Urinary bladder (tissue), 4 donors: ENCODE measurements around the gene MVK. TPM values are rescaled to one million over a fixed set of nuclear protein-coding genes. Genes with fewer than 3 reads are reported as not detected.

ENCODE experiments used
- DNase-seq: peaks from one replicate; pipeline ENCODE4 v3.0.0-alpha.2; 2015; ENCODE audit errors: extremely low spot score
- H3K27ac ChIP-seq: one replicate; pipeline ENCODE4 v1.5.1; 2013; ENCODE audit warnings: low read depth, mild to moderate bottlenecking, moderate library complexity
- H3K36me3 ChIP-seq: one replicate; pipeline ENCODE4 v1.6.1; 2013; ENCODE audit warnings: mild to moderate bottlenecking, moderate library complexity; ENCODE audit not compliant: insufficient read depth
- H3K4me1 ChIP-seq: one replicate; pipeline ENCODE4 v1.6.1; 2013; ENCODE audit warnings: mild to moderate bottlenecking, moderate library complexity; ENCODE audit not compliant: insufficient read depth
- H3K4me3 ChIP-seq: one replicate; pipeline ENCODE4 v1.5.1; 2013; ENCODE audit warnings: low read depth, low read length
- WGBS: extraction: QIAGEN DNeasy Blood & Tissue Kit; methylation state at CpG from one replicate; pipeline ENCODE4 v1.1.7; 2013; 5-methylcytosine and 5-hydroxymethylcytosine counted together
- polyA plus RNA-seq: library from polyadenylated mRNA; stranded (reverse); fragments of 200-250 nt; gene quantifications from one replicate; pipeline ENCODE4 v1.2.3, GENCODE V29; 2013
- total RNA-seq: library from RNA; depleted of rRNA; stranded (reverse); fragments of >200 nt; gene quantifications from one replicate; pipeline ENCODE4 v1.2.3, GENCODE V29; 2014
- donor health status: healthy with polysubstance abuse.
- donor health status: healthy.

Gene MVK
- total and polyA plus RNA-seq, 2 donors, result 10.5 to 13.2 TPM

DNA sequence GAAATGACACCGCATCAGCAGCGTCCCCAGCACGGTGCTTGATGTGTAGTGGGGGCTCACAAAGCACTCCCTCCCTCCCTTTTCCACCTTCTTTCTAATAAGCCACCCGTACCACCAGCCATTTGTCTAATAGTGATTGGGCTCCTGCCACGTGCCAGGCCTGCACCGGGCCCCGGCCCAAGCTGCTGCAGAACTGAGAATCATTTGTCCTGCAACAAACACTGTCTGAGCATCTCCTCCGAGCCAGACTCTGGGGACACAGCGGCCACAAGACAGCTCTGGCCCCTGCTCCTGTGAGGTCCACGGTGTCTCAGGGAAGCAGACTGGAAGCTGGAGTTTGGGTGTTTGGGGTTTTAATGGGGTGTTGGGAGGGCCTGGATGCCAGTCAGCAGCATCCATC lies 43.9 kb downstream of the MVK start:
- H3K4me3 ChIP-seq, result no peak overlapping the region
- no peak overlapping the region for H3K27ac ChIP-seq
- DNase-seq, result no peak
- no peaks in the 10 kb centered on the region for H3K36me3 ChIP-seq
- H3K4me1 ChIP-seq, result no peaks in the 10 kb centered on the region
- WGBS, result 76% methylated on average over 10 of the region's 10 CpGs

DNA sequence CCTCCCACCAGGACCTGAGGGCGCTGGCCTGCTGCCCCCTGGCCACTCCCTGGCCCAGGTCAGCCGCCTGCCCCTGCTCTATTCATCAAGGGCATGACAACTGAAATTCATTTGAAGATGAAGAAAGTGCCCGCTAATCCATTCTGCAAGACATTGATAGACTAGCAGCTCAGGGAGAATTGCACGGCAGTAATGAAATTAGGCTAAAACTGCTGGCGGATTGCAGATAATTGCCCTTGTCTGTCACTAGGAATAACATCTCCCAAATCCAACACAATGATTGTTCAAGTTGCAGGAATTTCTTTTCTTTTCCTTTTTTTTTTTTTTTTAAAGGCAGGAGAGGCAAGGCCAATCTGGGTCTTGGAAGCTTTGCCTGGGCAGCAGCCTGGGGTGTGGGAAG lies 44.5 kb downstream of the MVK start:
- 91% methylated on average over 5 of the region's 5 CpGs for WGBS
- DNase-seq, result no peak
- H3K4me1 ChIP-seq, result no peaks in the 10 kb centered on the region
- no peaks in the 10 kb centered on the region for H3K36me3 ChIP-seq
- no peak overlapping the region for H3K4me3 ChIP-seq
- no peak overlapping the region for H3K27ac ChIP-seq

DNA sequence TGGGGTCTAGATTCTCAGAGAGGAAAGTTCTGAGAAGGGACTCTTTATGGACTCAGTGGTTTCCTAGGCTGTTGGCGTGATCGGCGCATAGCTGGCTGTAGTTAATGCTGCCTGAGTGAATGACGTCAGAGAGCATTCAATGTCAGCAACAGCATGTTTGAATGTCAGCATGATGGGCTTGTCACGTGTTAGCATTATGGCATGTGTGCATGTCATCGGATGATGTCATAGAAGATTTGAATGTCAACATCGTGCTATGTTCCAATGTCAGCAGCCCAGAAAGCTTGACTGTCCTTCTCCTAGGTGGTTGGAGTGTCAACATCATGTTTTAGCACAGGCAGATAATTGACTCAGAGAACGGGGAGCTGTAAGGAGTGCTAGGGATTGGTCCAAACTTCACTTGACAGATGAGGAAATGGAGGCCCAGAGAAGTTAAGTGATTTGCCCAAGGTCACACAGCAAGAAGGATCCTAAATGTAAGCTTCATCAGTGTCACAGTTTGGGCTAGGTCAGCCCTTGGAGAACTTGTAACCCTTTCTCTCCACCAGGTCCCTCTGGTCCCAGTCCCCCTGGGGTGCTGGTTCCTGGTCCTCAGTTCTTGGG lies 45.5 kb downstream of the MVK start:
- Histone ChIP-seq H3K4me3 (no peak overlapping the region), H3K27ac (no peak overlapping the region), H3K36me3 (no peaks in the 10 kb centered on the region), H3K4me1 (no peaks in the 10 kb centered on the region)
- DNase-seq, result no peak
- 88% methylated on average over 8 of the region's 8 CpGs for WGBS

DNA sequence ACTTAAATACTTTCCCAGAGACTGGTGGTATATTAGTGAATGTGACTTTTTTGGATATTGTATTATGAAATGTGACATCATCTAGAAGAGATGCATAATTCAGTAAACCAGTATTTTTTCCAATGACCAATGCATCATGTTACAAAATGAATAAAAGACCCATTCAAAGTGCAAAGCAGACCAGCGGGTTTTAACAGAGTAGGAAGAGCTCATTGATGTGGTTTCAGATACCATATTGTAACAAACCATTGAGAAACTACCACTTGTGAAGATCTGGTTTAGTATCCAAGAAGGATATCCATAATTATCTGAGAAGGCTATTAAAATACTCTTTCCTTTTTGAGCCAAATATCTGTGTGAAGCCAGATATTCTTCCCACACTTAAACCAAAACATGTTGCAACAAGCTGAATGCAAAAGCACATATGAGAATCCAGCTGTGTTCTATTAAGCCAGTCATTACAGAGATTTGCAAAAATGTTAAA lies 47.7 kb downstream of the MVK start:
- no peaks in the 10 kb centered on the region for H3K36me3 ChIP-seq
- 29% methylated on average over 1 of the region's 1 CpG for WGBS
- no peaks in the 10 kb centered on the region for H3K4me1 ChIP-seq
- H3K4me3 ChIP-seq, result no peak overlapping the region
- no peak for DNase-seq
- H3K27ac ChIP-seq, result no peak overlapping the region

DNA sequence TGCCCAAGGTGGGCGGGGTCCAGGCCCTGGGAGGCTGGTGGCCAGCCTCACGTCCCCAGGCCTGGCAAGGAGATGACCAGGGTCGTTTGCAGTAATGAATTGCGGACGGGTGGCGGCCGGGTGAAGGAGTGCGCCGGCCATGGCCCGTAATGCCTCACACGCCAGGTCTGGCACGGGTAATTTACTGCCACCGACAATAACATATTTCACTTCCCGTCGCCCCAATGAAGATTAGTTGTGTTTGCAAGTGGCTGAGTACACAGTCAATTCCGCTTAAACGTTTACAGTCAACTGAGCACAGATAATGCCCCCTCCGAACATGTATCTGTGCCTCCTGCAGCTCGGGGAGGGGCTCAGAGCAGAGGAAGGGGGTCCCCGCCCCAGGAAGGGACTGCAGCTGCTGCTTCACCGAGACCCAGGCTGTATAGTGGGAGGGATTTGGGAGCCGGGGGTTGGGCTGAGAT lies 48.3 kb downstream of the MVK start:
- Histone ChIP-seq H3K36me3 (no peaks in the 10 kb centered on the region), H3K4me3 (no peak overlapping the region), H3K27ac (no peak overlapping the region), H3K4me1 (no peaks in the 10 kb centered on the region)
- WGBS, result 17% methylated on average over 22 of the region's 22 CpGs
- no peak for DNase-seq

DNA sequence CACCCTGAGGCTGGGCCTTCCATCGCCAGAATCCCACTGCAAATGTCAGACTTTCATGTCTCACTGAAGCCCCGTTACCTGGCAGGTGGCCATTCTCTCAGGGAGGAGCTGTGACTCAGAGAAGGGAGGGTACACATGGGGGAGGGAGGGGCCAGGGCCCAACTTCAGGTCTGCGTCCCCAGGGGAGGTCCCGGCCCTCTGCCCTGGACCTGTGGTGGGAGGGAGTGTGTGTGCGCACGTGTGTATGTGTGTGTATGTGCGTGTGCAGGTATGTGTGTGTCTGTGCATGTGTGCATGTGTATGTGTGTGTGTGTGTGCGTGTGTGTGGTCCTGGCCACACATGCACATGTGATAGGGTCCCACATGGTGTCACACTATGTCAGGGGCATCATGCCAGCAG lies 50.9 kb downstream of the MVK start:
- WGBS, result 84% methylated on average over 8 of the region's 8 CpGs
- no peak for DNase-seq
- Histone ChIP-seq H3K36me3 (no peaks in the 10 kb centered on the region), H3K4me1 (no peaks in the 10 kb centered on the region), H3K27ac (no peak overlapping the region), H3K4me3 (no peak overlapping the region)

DNA sequence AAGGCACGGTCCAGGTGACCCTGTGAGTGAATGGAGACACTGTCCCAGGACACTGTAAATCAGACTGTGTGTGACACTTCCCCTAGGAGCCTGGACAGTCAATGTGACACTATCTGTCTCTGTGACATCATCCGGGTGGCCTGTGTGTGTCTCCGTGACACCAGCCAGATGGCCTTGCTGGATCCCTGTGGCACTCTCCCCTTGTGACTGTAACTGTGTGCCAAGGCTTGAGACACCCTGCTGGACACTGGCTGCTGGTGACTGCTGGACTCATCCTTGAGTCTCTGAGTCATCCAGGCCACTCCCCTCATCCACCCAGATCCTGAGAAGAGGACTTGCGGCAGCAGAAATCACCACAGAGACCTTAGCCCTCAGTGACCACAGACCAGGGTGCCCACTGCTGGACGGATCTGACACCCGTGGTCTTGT lies 51.6 kb downstream of the MVK start:
- H3K27ac ChIP-seq, result no peak overlapping the region
- DNase-seq, result no peak
- 70% methylated on average over 6 of the region's 6 CpGs for WGBS
- no peak overlapping the region for H3K4me3 ChIP-seq
- no peaks in the 10 kb centered on the region for H3K4me1 ChIP-seq
- no peaks in the 10 kb centered on the region for H3K36me3 ChIP-seq

DNA sequence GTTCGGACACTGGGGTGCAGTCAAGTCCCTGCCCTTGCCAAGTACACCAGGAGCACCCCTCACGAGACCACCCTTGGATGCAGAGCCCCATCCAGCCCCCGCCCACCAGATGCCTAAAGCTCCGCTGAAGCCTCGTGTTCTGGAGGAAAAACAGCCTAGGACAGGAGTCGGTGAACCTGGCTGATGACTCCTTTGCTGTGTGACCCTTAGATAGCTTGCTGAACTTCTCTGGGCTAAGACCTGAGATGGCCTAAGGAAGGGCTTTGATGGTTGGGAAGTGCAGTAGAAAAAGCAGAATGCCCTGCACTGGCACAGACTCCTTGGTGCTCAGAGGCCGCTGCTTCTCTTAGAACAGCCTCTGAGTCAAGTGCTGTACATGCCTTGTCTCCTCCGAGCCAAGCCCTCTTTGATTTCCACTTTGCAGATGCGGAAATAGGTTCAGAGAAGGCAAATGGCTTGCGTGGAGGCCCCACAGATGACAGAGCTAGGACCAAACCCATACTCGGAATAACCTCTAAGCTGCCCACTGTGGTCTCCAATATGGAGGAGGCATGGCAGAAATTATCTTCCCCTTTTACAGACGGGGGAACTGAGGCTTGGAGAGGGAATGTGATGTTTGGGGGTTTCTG lies 52.3 kb downstream of the MVK start:
- Histone ChIP-seq H3K27ac (no peak overlapping the region), H3K4me3 (no peak overlapping the region), H3K36me3 (no peaks in the 10 kb centered on the region), H3K4me1 (no peaks in the 10 kb centered on the region)
- no peak for DNase-seq
- 76% methylated on average over 12 of the region's 12 CpGs for WGBS

DNA sequence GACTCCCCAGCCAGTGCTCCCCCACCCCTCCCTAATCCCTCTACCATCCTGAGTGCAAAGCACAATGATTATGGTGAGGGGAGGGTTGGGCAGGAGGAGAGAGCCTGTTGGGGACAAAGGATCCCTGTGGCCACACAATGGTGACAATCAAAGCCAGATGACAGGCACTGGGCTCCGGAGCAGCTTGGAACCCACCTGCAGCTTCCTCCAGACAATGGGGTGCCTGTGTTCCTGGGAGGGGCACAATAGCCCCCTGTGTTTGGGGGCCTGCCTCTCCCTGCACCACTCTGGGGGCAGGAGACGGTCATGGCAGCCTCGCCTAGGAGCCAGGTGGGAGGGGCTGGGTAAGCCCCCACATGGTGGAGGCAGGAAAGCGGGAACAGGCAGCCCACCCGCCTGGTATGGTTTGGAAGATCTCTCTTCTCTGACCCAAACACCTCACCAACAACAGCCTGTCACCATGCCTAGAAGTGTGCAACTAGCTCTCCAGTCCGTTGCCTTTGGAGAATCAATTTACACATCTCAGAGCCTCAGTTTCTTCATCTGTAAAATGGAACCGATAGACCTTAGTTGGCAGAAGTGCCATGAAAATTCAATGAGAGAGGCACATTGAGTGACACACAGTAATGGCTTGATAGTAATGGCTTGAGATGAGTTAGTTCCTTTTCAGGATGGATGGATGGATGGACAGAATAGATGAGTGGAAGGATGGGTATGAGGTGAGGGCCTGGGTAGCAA lies 53.0 kb downstream of the MVK start:
- Histone ChIP-seq H3K36me3 (no peaks in the 10 kb centered on the region), H3K4me3 (no peak overlapping the region), H3K4me1 (no peaks in the 10 kb centered on the region), H3K27ac (no peak overlapping the region)
- WGBS, result 72% methylated on average over 7 of the region's 7 CpGs
- DNase-seq, result no peak

DNA sequence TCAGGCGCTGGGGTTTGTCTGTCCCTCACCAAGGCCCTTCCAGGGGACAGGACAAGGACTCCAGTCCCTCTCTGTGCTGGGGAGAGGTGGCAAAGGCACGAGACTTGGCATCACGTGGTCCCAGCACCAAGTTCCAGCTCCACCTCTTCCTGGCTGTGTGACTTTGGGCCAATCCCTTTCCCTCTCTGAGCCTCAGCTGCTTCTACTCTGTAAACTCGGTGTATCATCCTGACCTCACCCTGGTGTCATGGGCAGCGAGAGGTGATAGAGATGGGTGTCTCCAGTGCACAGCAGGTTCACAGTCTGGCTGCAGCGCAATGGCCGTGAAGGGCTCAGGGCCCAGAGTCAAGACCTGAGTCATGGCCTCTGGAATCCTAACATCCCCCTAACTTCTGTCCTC lies 54.0 kb downstream of the MVK start:
- no peaks in the 10 kb centered on the region for H3K4me1 ChIP-seq
- WGBS, result 64% methylated on average over 7 of the region's 7 CpGs
- H3K4me3 ChIP-seq, result no peak overlapping the region
- no peaks in the 10 kb centered on the region for H3K36me3 ChIP-seq
- no peak overlapping the region for H3K27ac ChIP-seq
- DNase-seq, result no peak

DNA sequence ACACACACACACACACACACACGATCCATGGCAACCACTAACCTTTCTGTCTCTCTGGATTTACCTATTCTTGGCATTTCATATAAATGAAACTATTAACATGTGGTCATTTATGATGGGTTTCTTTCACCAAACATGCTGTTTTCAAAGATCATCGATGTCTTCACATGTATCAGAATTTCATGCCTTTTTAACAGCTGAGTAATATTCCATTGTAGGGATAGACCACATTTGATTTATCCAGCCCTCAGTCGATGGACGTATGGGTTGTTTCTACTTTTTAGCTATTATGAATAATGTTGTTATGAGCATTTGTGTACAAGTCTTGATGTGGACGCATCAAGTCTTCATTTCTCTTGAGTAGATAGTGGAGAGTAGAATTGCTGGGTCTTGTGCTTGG lies 56.5 kb downstream of the MVK start:
- Histone ChIP-seq H3K36me3 (no peaks in the 10 kb centered on the region), H3K4me1 (no peaks in the 10 kb centered on the region), H3K27ac (no peak overlapping the region), H3K4me3 (no peak overlapping the region)
- DNase-seq, result no peak
- 88% methylated on average over 5 of the region's 5 CpGs for WGBS

DNA sequence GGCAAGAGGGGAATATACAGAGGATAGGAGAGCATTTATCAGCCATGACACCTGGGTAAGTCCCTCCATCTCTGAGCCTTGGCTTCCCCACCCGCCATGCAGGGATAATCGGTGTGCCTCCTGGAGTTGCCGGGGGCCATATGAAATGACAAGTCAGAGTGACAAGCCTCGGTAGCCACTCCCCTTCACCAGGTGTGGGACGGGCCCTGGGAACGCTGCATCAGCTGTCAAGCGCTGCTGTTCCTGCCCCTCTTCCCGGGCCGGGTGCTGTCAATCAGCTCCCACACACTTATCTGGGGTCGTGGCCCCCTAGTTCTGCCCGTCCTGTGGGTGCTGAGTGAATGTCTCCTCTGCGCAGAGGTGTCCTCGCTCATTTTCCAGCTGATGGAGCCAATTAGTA lies 57.2 kb downstream of the MVK start:
- WGBS, result 45% methylated on average over 13 of the region's 13 CpGs
- DNase-seq, result no peak
- Histone ChIP-seq H3K27ac (no peak overlapping the region), H3K36me3 (no peaks in the 10 kb centered on the region), H3K4me1 (no peaks in the 10 kb centered on the region), H3K4me3 (no peak overlapping the region)

DNA sequence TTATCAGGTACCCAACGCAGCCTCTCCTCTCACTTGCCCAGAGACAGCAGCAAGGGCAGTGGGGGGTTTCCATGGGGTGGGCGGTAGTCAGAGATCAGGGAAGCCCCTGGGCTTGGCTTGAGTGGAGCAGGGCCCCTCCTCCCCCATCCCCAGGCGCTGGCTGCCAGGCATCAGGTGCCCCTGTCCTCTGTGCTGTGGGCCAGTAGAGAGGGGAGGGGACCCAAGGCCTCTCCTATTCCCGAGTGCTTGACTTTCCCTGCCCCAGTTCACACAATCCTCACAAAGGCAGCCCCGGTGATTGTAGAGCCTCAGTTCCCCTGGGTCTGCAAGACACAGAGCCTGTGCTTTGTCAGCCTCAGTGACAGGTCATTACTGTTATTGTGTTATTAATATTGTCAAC lies 57.7 kb downstream of the MVK start:
- Histone ChIP-seq H3K36me3 (no peaks in the 10 kb centered on the region), H3K4me1 (no peaks in the 10 kb centered on the region), H3K27ac (no peak overlapping the region), H3K4me3 (no peak overlapping the region)
- 46% methylated on average over 5 of the region's 5 CpGs for WGBS
- no peak for DNase-seq

DNA sequence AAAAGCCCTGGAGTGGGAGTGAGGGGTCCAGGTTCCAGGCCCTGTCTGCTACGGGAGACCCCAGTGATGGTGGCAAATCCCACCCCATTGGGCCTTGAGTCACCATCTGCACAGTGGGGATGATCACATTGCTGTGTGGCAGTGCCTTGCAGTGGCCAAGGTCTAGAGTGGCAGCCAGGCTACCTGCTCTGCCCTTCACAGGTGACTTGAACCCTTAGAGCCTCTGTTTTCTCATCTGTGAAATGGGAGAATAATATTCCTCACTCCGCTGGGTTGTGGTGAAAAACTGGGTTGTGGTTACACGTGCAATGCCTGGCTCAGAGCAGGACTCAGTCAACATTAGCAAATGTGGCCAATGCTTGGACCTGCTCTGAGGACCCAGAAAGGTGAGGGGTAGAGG lies 58.2 kb downstream of the MVK start:
- Histone ChIP-seq H3K4me1 (no peaks in the 10 kb centered on the region), H3K27ac (no peak overlapping the region), H3K36me3 (no peaks in the 10 kb centered on the region), H3K4me3 (no peak overlapping the region)
- DNase-seq, result no peak
- whole genome bisulfite sequencing, result 84% methylated on average over 3 of the region's 3 CpGs
